Heart left ventricle (tissue), 16 donors: ENCODE data around the gene UBE4A. TPM values are rescaled to one million over a fixed set of nuclear protein-coding genes. Genes with fewer than 3 reads are reported as not detected.

Experiments used
- ATAC-seq, 4 donors: fragments of 200-7000 bp; cut with Tn5 transposase; one replicate each; pipeline ENCODE4 v1.9.1; 2020 to 2022; ENCODE audit warnings: moderate library complexity in 4 of 4, mild to moderate bottlenecking in 3 of 4, moderate number of reproducible peaks in 1 of 4
- DNase-seq, 5 donors: peaks; one replicate each; pipeline ENCODE4 v3.0.0-alpha.2; 2020
- H3K27ac ChIP-seq, 12 donors: fragments of 200-600 bp; sonication (generic) in 4 of 12; one replicate each; pipeline versions ENCODE4 v1.5.0 to v1.8.0; 2016 to 2022; ENCODE audit warnings: mild to moderate bottlenecking in 2 of 12
- H3K27me3 ChIP-seq, 9 donors: fragments of 200-600 bp; sonication (generic) in 2 of 9; one replicate each; pipeline versions ENCODE4 v1.5.1 to v1.8.0; 2016 to 2022; ENCODE audit warnings: mild to moderate bottlenecking in 3 of 9
- H3K36me3 ChIP-seq, 9 donors: fragments of 200-600 bp; sonication (generic) in 2 of 9; one replicate each; pipeline versions ENCODE4 v1.5.0 to v1.8.0; 2018 to 2022; ENCODE audit warnings: mild to moderate bottlenecking in 2 of 9
- H3K4me1 ChIP-seq, 12 donors: fragments of 200-600 bp; sonication (generic) in 4 of 12; one replicate each; pipeline versions ENCODE4 v1.5.0 to v1.8.0; 2016 to 2022; ENCODE audit warnings: mild to moderate bottlenecking in 3 of 12
- H3K4me3 ChIP-seq, 12 donors: fragments of 200-600 bp; sonication (generic) in 4 of 12; one replicate each; pipeline versions ENCODE4 v1.5.0 to v1.8.0; 2017 to 2022; ENCODE audit warnings: mild to moderate bottlenecking in 9 of 12, moderate library complexity in 4 of 12
- H3K9me3 ChIP-seq, 12 donors: fragments of 200-600 bp; sonication (generic) in 4 of 12; one replicate each; pipeline versions ENCODE4 v1.5.0 to v1.8.0; 2016 to 2022; ENCODE audit warnings: mild to moderate bottlenecking in 1 of 12
- POLR2A ChIP-seq, 2 donors: fragments of 450-650 bp; IDR thresholded peaks; one replicate each; pipeline ENCODE4 v1.6.1; 2017; ENCODE audit warnings: antibody characterized with exemption in 2 of 2, mild to moderate bottlenecking in 2 of 2, moderate library complexity in 2 of 2
- WGBS, 4 donors: extraction: QIAGEN DNeasy Blood & Tissue Kit in 2 of 4; methylation state at CpG; one replicate each; pipeline versions ENCODE4 v1.1.5 to v1.1.7; 2013 to 2018; 5-methylcytosine and 5-hydroxymethylcytosine counted together
- intact Hi-C, 10 donors: fragments of 100-400 bp; cut with DNase I; formaldehyde crosslinking; loops; one replicate each; pipeline versions ENCODE4 v1.11.1 to v1.14.2; 2022
- polyA plus RNA-seq, 2 donors: library from polyadenylated mRNA; stranded (reverse); fragments of 200-250 nt; gene quantifications; one replicate each; pipeline ENCODE4 v1.2.3, GENCODE V29; 2013
- total RNA-seq, 9 donors: library from RNA; depleted of rRNA in 2 of 9; stranded (reverse); fragments of >200 nt in 2 of 9; fragmentation: NEBNext Ultra II Directional in 3 of 9; extraction: Animal tissue kit (Norgen Biotek cat#: 25700) in 3 of 9; gene quantifications; one replicate each; pipeline versions ENCODE4 v1.1.0 to v1.2.4, GENCODE V29; 2016 to 2023
- TF ChIP-seq, protein P1 (sequence below), 12 donors: fragments of 200-600 bp; sonication (generic) in 4 of 12; IDR thresholded peaks; one replicate each; pipeline versions ENCODE4 v1.5.0 to v1.8.0; 2018 to 2022; ENCODE audit warnings: antibody characterized with exemption in 12 of 12, mild to moderate bottlenecking in 5 of 12
- donor health status: ischemic (EF 13 %, LVEDD 7.1; RV severe dilation, severe dysfunction).
- donor health status: healthy with polysubstance abuse.
- donor health status: DM: no; HTN: yes; CAD: no.
- donor health status: DM: no; HTN: no; CAD: no.
- donor health status: ischemic (EF 25% LVEDD 6.9; RV normal size, moderate dysfunction).
- donor health status: ischemic (EF 25% LVEDD 5.7; RV mildly dilated, moderate dysfunction).
- donor health status: healthy.
- donor health status: DM: yes; HTN: yes; CAD: no.
- donor health status: ischemic (EF 35%, LVEDD 5.7; RV mildly dilated, moderate dysfunction).
- donor health status: nonischemic (EF 11% LVEDD 7.7; RV severe dilation, severe dysfunction).
- donor health status: DM: yes; HTN: yes; CAD: no.
- donor health status: PGD.
- donor health status: ischemic (EF 29% LVEDD 5.4; RV normal size, mild dysfunction).
- donor health status: nonischemic (EF 23%, LVEDD 6.1; RV moderate dilation, normal function).

The UBE4A gene
- total and polyA plus RNA-seq, 11 donors: 13.0 to 50.3 (median 39.7) TPM

DNA sequence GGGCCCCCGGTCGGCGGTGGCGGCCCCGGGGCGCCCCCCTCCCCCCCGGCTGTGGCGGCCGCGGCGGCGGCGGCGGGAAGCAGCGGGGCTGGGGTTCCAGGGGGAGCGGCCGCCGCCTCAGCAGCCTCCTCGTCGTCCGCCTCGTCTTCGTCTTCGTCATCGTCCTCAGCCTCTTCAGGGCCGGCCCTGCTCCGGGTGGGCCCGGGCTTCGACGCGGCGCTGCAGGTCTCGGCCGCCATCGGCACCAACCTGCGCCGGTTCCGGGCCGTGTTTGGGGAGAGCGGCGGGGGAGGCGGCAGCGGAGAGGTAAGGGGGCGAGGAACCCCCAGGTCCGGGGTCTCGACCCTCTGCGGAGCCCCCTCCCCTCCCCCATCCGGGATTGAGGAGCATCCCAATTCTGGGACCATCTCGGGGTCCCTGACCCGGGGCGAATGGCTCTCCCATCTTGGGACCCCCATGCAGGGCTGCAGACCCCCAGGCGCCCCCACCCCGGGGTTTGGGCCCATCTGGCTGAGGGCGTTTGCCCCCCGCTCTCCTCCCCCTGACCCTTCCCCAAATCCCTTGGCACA, 77.3 kb downstream of the UBE4A start:
- H3K9me3 ChIP-seq: no peaks in the 10 kb centered on the region
- ATAC-seq (no peak), DNase-seq (peak in 4 of 5 donors; percentile 22 to 71 (median 32))
- intact Hi-C loops: loop anchor here in 9 of 10 donors (1.0 to 10.0 kb wide), 5 partner anchors 34 to 51 kb away; partner anchors contain the start of gene ATP5MG (in 8 of the 9)
- TF ChIP-seq POLR2A (IDR thresholded peaks at IDR 0.05): no peak
- TF ChIP-seq, protein P1, sequence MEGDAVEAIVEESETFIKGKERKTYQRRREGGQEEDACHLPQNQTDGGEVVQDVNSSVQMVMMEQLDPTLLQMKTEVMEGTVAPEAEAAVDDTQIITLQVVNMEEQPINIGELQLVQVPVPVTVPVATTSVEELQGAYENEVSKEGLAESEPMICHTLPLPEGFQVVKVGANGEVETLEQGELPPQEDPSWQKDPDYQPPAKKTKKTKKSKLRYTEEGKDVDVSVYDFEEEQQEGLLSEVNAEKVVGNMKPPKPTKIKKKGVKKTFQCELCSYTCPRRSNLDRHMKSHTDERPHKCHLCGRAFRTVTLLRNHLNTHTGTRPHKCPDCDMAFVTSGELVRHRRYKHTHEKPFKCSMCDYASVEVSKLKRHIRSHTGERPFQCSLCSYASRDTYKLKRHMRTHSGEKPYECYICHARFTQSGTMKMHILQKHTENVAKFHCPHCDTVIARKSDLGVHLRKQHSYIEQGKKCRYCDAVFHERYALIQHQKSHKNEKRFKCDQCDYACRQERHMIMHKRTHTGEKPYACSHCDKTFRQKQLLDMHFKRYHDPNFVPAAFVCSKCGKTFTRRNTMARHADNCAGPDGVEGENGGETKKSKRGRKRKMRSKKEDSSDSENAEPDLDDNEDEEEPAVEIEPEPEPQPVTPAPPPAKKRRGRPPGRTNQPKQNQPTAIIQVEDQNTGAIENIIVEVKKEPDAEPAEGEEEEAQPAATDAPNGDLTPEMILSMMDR (IDR thresholded peaks at IDR 0.05): no peak
- H3K4me3 ChIP-seq: peak overlapping the region; percentile 81 to 99 (median 96)
- no peaks in the 10 kb centered on the region for H3K27me3 ChIP-seq
- 0 to 1% (median 1%) methylated on average over 21 to 55 of the region's 55 CpGs for WGBS, 4 donors
- peaks cover 0 to 64% (median 40%) of the 10 kb centered on the region in 12 donors for H3K4me1 ChIP-seq
- H3K36me3 ChIP-seq: peaks cover 0 to 4% (median 0%) of the 10 kb centered on the region in 9 donors
- peak overlapping the region; percentile 78 to 96 (median 90) for H3K27ac ChIP-seq

DNA sequence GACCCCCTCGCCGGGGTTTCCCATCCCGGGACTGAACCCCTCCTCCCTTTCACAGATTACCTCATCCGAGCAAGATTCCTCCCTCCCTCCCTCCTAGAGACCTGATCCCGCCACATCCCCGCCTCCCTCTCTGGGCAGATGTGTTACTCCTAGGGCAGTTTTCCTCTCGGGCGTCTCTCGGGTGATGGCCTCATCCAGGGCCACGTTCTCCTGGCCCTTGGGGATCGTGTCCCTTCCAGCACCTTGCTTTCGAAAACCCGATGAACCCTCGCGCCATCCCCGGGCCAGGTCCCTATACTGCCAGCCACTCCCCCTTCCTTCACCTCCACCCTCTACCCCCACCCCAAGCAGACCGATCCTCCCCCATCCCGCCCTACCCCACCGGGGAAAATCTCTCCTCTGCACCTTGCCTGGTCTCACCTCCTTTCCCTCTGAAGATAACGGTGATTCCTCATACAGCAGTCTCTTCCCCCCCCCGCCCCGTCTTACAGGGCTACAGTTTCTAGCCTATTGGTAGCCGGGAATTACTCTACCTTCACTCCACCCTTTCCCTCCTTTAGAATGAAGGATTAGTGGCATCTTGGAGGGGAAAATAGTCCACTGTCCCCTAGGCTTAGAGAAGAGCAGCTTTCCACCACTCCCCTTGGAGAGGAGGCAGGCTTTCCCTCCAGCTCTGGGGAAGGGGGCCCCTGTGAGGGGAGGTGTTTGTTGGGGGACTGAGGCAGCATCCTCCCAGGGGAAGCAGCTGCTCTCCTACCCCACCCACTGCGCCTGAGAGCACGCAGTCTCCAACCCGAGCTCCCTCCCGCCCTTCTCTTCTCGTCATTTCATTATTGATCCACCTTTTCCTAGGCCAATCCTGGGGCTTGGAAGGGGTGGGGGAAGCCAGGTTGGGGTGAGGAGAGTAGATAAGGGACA, 78.1 kb downstream of the UBE4A start:
- no peaks in the 10 kb centered on the region for H3K27me3 ChIP-seq
- H3K4me1 ChIP-seq: peaks cover 0 to 71% (median 48%) of the 10 kb centered on the region in 12 donors
- ATAC-seq (peak in 1 of 4 donors; percentile 6), DNase-seq (peak; percentile 31 to 65 (median 41))
- peak overlapping the region; percentile 78 to 96 (median 90) for H3K27ac ChIP-seq
- WGBS, 4 donors: 0 to 1% (median 1%) methylated on average over 27 to 28 of the region's 28 CpGs
- peak overlapping the region; percentile 81 to 99 (median 96) for H3K4me3 ChIP-seq
- intact Hi-C loops: loop anchor here in 9 of 10 donors (5.0 to 10.0 kb wide), 4 partner anchors 35 to 50 kb away; partner anchors contain the start of gene ATP5MG (in 6 of the 9)
- TF ChIP-seq POLR2A (IDR thresholded peaks at IDR 0.05): no peak
- TF ChIP-seq, protein P1 (IDR thresholded peaks at IDR 0.05): no peak
- no peaks in the 10 kb centered on the region for H3K9me3 ChIP-seq
- peaks cover 0 to 4% (median 0%) of the 10 kb centered on the region in 9 donors for H3K36me3 ChIP-seq

DNA sequence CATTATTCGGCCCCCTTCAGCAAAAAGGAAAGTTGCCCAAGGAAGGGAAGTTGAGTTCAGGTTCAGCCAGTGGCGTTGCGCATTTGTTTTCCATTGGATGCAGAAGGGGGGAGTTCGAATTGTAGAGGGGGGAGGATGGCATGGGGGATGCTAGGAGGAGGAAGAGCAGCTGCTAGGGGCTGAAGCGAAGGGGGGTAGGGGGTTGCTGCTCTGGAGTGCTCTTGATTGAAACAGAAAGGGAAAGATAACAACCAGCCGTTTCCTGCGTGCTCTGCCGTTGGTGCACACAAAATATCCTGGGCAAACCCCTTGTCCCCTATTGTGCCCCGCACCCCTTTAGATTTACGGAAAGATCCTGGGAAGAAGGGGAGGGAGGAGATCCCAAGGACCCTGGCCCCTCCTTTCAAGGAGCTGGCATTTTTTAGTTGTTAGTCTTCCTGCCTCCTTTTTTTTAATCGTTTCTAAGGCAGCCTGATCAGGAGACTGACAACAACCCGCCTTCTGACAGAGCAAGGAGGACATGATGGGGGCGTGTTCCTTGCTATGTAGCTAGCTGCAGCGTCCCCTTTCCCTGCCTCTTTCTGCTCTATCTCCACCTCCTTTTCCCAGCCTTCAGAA, 79.0 kb downstream of the UBE4A start:
- Histone ChIP-seq H3K9me3 (no peaks in the 10 kb centered on the region), H3K4me1 (peaks cover 0 to 79% (median 57%) of the 10 kb centered on the region in 12 donors), H3K36me3 (peaks cover 0 to 4% (median 0%) of the 10 kb centered on the region in 9 donors), H3K4me3 (peak overlapping the region in 11 of 12 donors; percentile 34 to 99 (median 97)), H3K27ac (peak overlapping the region in 11 of 12 donors; percentile 42 to 96 (median 90)), H3K27me3 (no peaks in the 10 kb centered on the region)
- DNase-seq: peak in 4 of 5 donors; percentile 40 to 61 (median 51)
- WGBS, 4 donors: 6 to 10% (median 9%) methylated on average over 14 of the region's 14 CpGs
- intact Hi-C loops: loop anchor here in 9 of 10 donors (5.0 to 10.0 kb wide), 4 partner anchors 34 to 49 kb away; partner anchors contain the start of gene ATP5MG (in 6 of the 9)
- ATAC-seq: no peak
- TF ChIP-seq, protein P1 (IDR thresholded peaks at IDR 0.05): no peak
- TF ChIP-seq POLR2A (IDR thresholded peaks at IDR 0.05): no peak
